BJ (cell line): Measurements from ENCODE around the gene TYSND1. TPM values are rescaled to one million over a fixed set of nuclear protein-coding genes. Genes with fewer than 3 reads are reported as not detected.
A peak's percentile ranks its signal among the peaks of the same experiment; 100 is the strongest.
"Not testable (repeated sequence)": the region's sequence is repeated elsewhere in the genome, so short reads cannot be mapped to it uniquely, and the experiment has no call there.

Experiments
- CTCF ChIA-PET: fragments of 350-600 bp; formaldehyde crosslinking; extraction: SDS; loops from one replicate; lab custom pipeline; 2021; ENCODE audit warnings: antibody characterized with exemption, inconsistent platforms; lab: Yijun Ruan, JAX
- POLR2A ChIA-PET: fragments of 300-600 bp; sonication (Branson Sonifier 250); formaldehyde crosslinking; extraction: SDS; loops from one replicate; lab custom pipeline; 2021; ENCODE audit warnings: antibody characterized with exemption; lab: Charles Lee
- DNase-seq: peaks from one replicate; pipeline ENCODE4 v3.0.0-alpha.2; 2011; ENCODE audit warnings: low read depth
- H3K27me3 ChIP-seq: 2 replicates; pipeline ENCODE4 v1.6.0; 2011; ENCODE audit warnings: low read length; ENCODE audit not compliant: control insufficient read depth, insufficient read depth
- H3K36me3 ChIP-seq: 2 replicates; pipeline ENCODE4 v1.5.1; 2011; ENCODE audit warnings: low read length; ENCODE audit not compliant: control insufficient read depth, insufficient read depth
- H3K4me3 ChIP-seq: 2 replicates; pipeline ENCODE4 v1.5.1; 2011; ENCODE audit warnings: low read depth, mild to moderate bottlenecking, control low read depth, low read length
- polyA plus RNA-seq: library from polyadenylated mRNA; depleted of rRNA; stranded (reverse); fragments of >200 nt; gene quantifications from 2 replicates; pipeline ENCODE4 v1.2.3, GENCODE V29; 2011
- TF ChIP-seq, protein P1 (sequence below): IDR thresholded peaks from 2 replicates; pipeline ENCODE4 v1.5.1; 2011; ENCODE audit warnings: low read depth, mild to moderate bottlenecking, control low read depth, inconsistent platforms, low read length, moderate library complexity; ENCODE audit not compliant: insufficient read depth

Gene TYSND1
- polyA plus RNA-seq, 1 experiment: 5.3 TPM

DNA sequence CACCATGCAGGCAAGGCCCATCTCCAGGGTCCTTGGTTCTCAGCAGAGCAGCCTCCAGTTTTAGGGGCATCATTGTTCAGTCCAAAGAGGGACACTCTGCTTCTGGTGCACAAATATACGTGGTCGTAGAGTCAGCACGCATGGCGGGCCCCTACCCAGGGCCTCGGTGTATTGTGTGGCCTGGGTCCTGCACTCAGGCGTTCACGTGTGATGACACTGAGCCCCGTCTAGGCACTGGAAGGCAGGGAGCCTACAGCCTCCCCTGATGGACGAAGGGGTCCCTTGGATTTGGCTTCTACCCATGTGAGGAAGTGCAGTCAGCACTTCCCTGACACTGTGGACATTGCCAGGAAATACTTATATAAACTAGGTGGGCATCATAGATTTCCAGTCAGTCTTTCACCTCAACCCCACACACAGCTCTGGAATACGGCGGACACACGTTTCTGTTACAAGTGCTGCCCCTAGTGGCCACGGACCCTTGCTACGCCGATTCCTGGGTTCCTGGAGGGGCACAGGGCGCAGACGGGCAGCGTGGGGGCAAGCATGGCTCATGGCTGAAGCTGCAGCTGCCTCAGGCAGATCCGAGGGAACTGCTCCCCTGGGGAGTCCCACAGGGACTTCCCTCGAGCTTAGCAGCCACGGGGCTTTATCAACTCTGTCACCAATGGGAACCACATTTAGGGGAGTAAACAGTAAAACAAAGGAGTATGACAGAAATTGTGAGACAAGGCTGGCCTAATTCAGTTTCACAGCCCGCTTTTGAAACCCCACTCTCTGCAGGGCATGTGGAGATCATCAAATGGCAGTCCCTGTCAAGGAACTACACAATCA, 39.3 kb downstream of the TYSND1 start:
- no peak for DNase-seq
- TF ChIP-seq, protein P1, sequence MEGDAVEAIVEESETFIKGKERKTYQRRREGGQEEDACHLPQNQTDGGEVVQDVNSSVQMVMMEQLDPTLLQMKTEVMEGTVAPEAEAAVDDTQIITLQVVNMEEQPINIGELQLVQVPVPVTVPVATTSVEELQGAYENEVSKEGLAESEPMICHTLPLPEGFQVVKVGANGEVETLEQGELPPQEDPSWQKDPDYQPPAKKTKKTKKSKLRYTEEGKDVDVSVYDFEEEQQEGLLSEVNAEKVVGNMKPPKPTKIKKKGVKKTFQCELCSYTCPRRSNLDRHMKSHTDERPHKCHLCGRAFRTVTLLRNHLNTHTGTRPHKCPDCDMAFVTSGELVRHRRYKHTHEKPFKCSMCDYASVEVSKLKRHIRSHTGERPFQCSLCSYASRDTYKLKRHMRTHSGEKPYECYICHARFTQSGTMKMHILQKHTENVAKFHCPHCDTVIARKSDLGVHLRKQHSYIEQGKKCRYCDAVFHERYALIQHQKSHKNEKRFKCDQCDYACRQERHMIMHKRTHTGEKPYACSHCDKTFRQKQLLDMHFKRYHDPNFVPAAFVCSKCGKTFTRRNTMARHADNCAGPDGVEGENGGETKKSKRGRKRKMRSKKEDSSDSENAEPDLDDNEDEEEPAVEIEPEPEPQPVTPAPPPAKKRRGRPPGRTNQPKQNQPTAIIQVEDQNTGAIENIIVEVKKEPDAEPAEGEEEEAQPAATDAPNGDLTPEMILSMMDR: peak; percentile 45
- Histone ChIP-seq H3K27me3 (no peaks in the 10 kb centered on the region), H3K4me3 (no peak overlapping the region), H3K36me3 (peaks cover under 1% of the 10 kb centered on the region)
- CTCF ChIA-PET: interaction anchor here (0.7 to 17.9 kb wide), 4 partner anchors 8 to 307 kb away, joined by 3 to 172 read pairs (median 3); no protein-coding TSS in a partner anchor
- POLR2A ChIA-PET: no interaction called here

DNA sequence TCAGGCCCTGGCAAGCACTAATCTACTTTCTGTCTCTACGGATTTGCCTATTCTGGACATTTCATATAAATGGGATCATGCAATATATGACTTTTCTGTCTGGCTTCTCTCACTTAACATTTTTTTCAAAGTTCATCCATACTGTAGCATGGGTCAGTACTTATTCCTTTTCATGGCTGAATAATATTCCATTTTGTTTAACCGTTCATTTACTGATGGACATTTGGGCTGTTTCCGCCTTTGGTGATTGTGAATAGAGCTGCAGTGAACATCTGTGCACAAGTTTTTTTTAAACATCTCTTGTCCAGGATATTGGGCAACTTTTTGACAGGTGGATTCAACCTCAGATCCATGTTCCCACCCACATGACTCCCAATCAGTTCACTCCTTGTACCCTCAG, 44.8 kb downstream of the TYSND1 start:
- Histone ChIP-seq H3K4me3 (no peak overlapping the region), H3K27me3 (no peaks in the 10 kb centered on the region; the same call in 1 of the 2 replicates), H3K36me3 (no peaks in the 10 kb centered on the region)
- TF ChIP-seq, protein P1: no peak
- POLR2A ChIA-PET: no interaction called here
- DNase-seq: no peak
- CTCF ChIA-PET: interaction anchor here (17.9 kb wide), 1 partner anchor 15 kb away, joined by 172 read pairs; no protein-coding TSS in a partner anchor

- CTCF ChIA-PET: interaction anchor here (17.9 kb wide), 1 partner anchor 16 kb away, joined by 172 read pairs; no protein-coding TSS in a partner anchor
- H3K36me3 ChIP-seq, POLR2A ChIA-PET, H3K27me3 ChIP-seq, DNase-seq, H3K4me3 ChIP-seq: not testable (repeated sequence)
These were observed 45.4 kb downstream of the TYSND1 start for GRCh38 chr10:70101068-70101562.

- POLR2A ChIA-PET: no interaction called here
- no peaks in the 10 kb centered on the region for H3K36me3 ChIP-seq
These were observed 48.2 kb downstream of the TYSND1 start for GRCh38 chr10:70098271-70098670.

GRCh38 chr10:70097459-70097858, 49.0 kb downstream of the TYSND1 start:
- no peak for DNase-seq
- ChIA-PET CTCF (interaction anchor here (17.9 kb wide), 1 partner anchor 19 kb away, joined by 172 read pairs; no protein-coding TSS in a partner anchor), POLR2A (no interaction called here)
- TF ChIP-seq, protein P1: no peak
- no peaks in the 10 kb centered on the region for H3K36me3 ChIP-seq
- no peak overlapping the region for H3K4me3 ChIP-seq
- H3K27me3 ChIP-seq: no peaks in the 10 kb centered on the region; the same call in 1 of the 2 replicates

More at GRCh38 chr10:70098271-70098670, 48.2 kb downstream of the TYSND1 start:
- TF ChIP-seq, protein P1: no peak
- DNase-seq: no peak
- H3K27me3 ChIP-seq: no peaks in the 10 kb centered on the region; the same call in 1 of the 2 replicates
- CTCF ChIA-PET: interaction anchor here (0.7 to 17.9 kb wide), 2 partner anchors 9 to 19 kb away, joined by 3 to 172 read pairs; no protein-coding TSS in a partner anchor
- H3K4me3 ChIP-seq: no peak overlapping the region
